ENCODE measurements around the gene GDNF.

- TF ChIP-seq BHLHE40 (IDR thresholded peaks at IDR 0.05; ENCODE audit: borderline replicate concordance): no peak
- TF ChIP-seq ELF4 (IDR thresholded peaks at IDR 0.05): no peak
- TF ChIP-seq LEF1 (IDR thresholded peaks at IDR 0.05; ENCODE audit: borderline replicate concordance): no peak
Measured at GRCh38 chr5:37867654-37868053, 27.8 kb upstream of the GDNF start.
